Mucosa of descending colon (tissue), 3 donors: Measurements from ENCODE around the gene BLM. TPM values are rescaled to one million over a fixed set of nuclear protein-coding genes. Genes with fewer than 3 reads are reported as not detected.
A peak's percentile ranks its signal among the peaks of the same experiment; 100 is the strongest.

Source experiments
- ATAC-seq: fragments of 200-7000 bp; cut with Tn5 transposase; one replicate; pipeline ENCODE4 v1.9.1; 2020; ENCODE audit warnings: mild to moderate bottlenecking, moderate library complexity
- DNase-seq, 3 donors: peaks; one replicate each; pipeline ENCODE4 v3.0.0-alpha.2; 2020
- H3K36me3 ChIP-seq: fragments of 200-600 bp; one replicate; pipeline ENCODE4 v1.8.0; 2021; ENCODE audit warnings: low read depth, mild to moderate bottlenecking
- H3K4me1 ChIP-seq: fragments of 200-600 bp; one replicate; pipeline ENCODE4 v1.8.0; 2021; ENCODE audit warnings: low read depth, mild to moderate bottlenecking
- H3K4me3 ChIP-seq: fragments of 200-600 bp; one replicate; pipeline ENCODE4 v1.8.0; 2021; ENCODE audit warnings: mild to moderate bottlenecking
- H3K9me3 ChIP-seq: fragments of 200-600 bp; one replicate; pipeline ENCODE4 v1.8.0; 2021; ENCODE audit warnings: mild to moderate bottlenecking
- CTCF ChIP-seq: fragments of 200-600 bp; IDR thresholded peaks from one replicate; pipeline ENCODE4 v1.8.0; 2022; ENCODE audit warnings: antibody characterized with exemption, mild to moderate bottlenecking
- intact Hi-C, 2 donors: fragments of 100-400 bp; cut with DNase I in 1 of 2; cut with micrococcal nuclease in 1 of 2; formaldehyde crosslinking; loops; one replicate each; pipeline versions ENCODE4 v1.11.0 to v1.11.1; 2022; cut with DNase I, micrococcal nuclease
- total RNA-seq, 3 donors: library from RNA; stranded (reverse); fragmentation: NEBNext Ultra II Directional in 2 of 3; extraction: Animal tissue kit (Norgen Biotek cat#: 25700) in 2 of 3; gene quantifications; one replicate each; pipeline versions ENCODE4 v1.2.1 to v1.2.4, GENCODE V29; 2021 to 2023
- donor health status: DM: no; HTN: no; CAD: no; lungs with moderate emphysema.
- donor health status: DM: no; HTN: no; CAD: no.
- donor health status: DM: no; HTN: yes; CAD: no.

BLM gene
- total RNA-seq, 3 donors from 2014 or later: 2.9 to 7.2 (median 4.1) TPM

GRCh38 chr15:90838139-90838538, 121.0 kb downstream of the BLM start:
- ATAC-seq (peak; percentile 17), DNase-seq (peak in 2 of 3 donors; percentile 30 to 61)
- no peak for TF ChIP-seq CTCF
- Histone ChIP-seq H3K9me3 (no peaks in the 10 kb centered on the region), H3K4me3 (no peak overlapping the region), H3K4me1 (peaks cover 7% of the 10 kb centered on the region), H3K36me3 (no peaks in the 10 kb centered on the region)
- intact Hi-C loops: no loop called here

- DNase-seq: no peak
- no peak overlapping the region for H3K4me3 ChIP-seq
- TF ChIP-seq CTCF: no peak
These were observed 121.4 kb downstream of the BLM start for GRCh38 chr15:90838544-90838943.

GRCh38 chr15:90839187-90840071, 122.3 kb downstream of the BLM start:
- peak; percentile 78 to 80 (median 79) for DNase-seq
- intact Hi-C loops: no loop called here
- H3K4me3 ChIP-seq: no peak overlapping the region

More at GRCh38 chr15:90838544-90838943, 121.4 kb downstream of the BLM start:
- no peak for ATAC-seq
- H3K4me1 ChIP-seq: peaks cover 7% of the 10 kb centered on the region
- H3K36me3 ChIP-seq: no peaks in the 10 kb centered on the region
- intact Hi-C loops: no loop called here
- H3K9me3 ChIP-seq: no peaks in the 10 kb centered on the region

DNA sequence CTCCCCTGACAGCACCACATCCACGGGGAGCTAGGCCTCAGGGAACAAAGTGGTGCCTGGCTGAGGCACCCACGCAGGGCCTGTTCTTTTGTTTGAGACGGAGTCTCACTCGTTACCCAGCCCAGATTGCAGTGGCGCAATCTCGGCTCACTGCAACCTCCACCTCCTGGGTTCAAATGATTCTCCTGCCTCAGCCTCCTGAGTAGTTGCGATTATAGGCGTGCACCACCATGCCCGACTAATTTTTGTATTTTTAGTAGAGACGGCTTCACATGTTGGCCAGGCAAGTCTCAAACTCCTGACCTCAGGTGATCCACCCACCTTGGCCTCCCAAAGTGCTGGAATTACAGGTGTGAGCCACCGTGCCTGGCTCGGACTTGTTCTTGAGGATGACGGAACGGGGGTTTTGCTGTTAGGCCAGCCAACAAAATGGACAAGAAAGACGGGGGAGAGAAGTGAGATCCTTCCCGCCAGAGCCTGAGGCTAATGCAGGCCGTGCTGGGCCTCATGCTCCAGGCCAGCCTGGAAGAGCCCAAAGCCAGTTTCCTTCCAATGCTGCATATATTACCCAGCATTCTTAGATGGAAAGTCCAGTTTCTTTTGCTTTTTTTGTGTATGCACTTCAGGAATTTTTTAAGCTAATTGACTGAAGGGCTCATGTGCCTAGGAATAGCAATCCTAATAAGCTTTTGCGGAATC, 123.2 kb downstream of the BLM start:
- Histone ChIP-seq H3K4me3 (no peak overlapping the region), H3K36me3 (no peaks in the 10 kb centered on the region), H3K4me1 (peaks cover 7% of the 10 kb centered on the region), H3K9me3 (no peaks in the 10 kb centered on the region)
- ATAC-seq (no peak), DNase-seq (no peak)
- TF ChIP-seq CTCF: no peak
- intact Hi-C loops: no loop called here

More at GRCh38 chr15:90839187-90840071, 122.3 kb downstream of the BLM start:
- peak; percentile 96 for ATAC-seq
- H3K9me3 ChIP-seq: no peaks in the 10 kb centered on the region
- no peaks in the 10 kb centered on the region for H3K36me3 ChIP-seq
- peaks cover 7% of the 10 kb centered on the region for H3K4me1 ChIP-seq
- no peak for TF ChIP-seq CTCF

- ATAC-seq (no peak), DNase-seq (no peak)
- H3K36me3 ChIP-seq: no peaks in the 10 kb centered on the region
- TF ChIP-seq CTCF: no peak
- peaks cover 7% of the 10 kb centered on the region for H3K4me1 ChIP-seq
- H3K4me3 ChIP-seq: no peak overlapping the region
- intact Hi-C loops: no loop called here
- no peaks in the 10 kb centered on the region for H3K9me3 ChIP-seq
These were observed 123.8 kb downstream of the BLM start for GRCh38 chr15:90840954-90841353.
